Heart left ventricle (tissue), 16 donors: ENCODE results near the gene SLC17A5. TPM values are rescaled to one million over a fixed set of nuclear protein-coding genes. Genes with fewer than 3 reads are reported as not detected.
A peak's percentile ranks its signal among the peaks of the same experiment; 100 is the strongest.

Source experiments
- ATAC-seq, 4 donors: fragments of 200-7000 bp; cut with Tn5 transposase; one replicate each; pipeline ENCODE4 v1.9.1; 2020 to 2022; ENCODE audit warnings: moderate library complexity in 4 of 4, mild to moderate bottlenecking in 3 of 4, moderate number of reproducible peaks in 1 of 4
- DNase-seq, 5 donors: peaks; one replicate each; pipeline ENCODE4 v3.0.0-alpha.2; 2020
- H3K27ac ChIP-seq, 12 donors: fragments of 200-600 bp; sonication (generic) in 4 of 12; one replicate each; pipeline versions ENCODE4 v1.5.0 to v1.8.0; 2016 to 2022; ENCODE audit warnings: mild to moderate bottlenecking in 2 of 12
- H3K27me3 ChIP-seq, 9 donors: fragments of 200-600 bp; sonication (generic) in 2 of 9; one replicate each; pipeline versions ENCODE4 v1.5.1 to v1.8.0; 2016 to 2022; ENCODE audit warnings: mild to moderate bottlenecking in 3 of 9
- H3K36me3 ChIP-seq, 9 donors: fragments of 200-600 bp; sonication (generic) in 2 of 9; one replicate each; pipeline versions ENCODE4 v1.5.0 to v1.8.0; 2018 to 2022; ENCODE audit warnings: mild to moderate bottlenecking in 2 of 9
- H3K4me1 ChIP-seq, 12 donors: fragments of 200-600 bp; sonication (generic) in 4 of 12; one replicate each; pipeline versions ENCODE4 v1.5.0 to v1.8.0; 2016 to 2022; ENCODE audit warnings: mild to moderate bottlenecking in 3 of 12
- H3K4me3 ChIP-seq, 12 donors: fragments of 200-600 bp; sonication (generic) in 4 of 12; one replicate each; pipeline versions ENCODE4 v1.5.0 to v1.8.0; 2017 to 2022; ENCODE audit warnings: mild to moderate bottlenecking in 9 of 12, moderate library complexity in 4 of 12
- H3K9me3 ChIP-seq, 12 donors: fragments of 200-600 bp; sonication (generic) in 4 of 12; one replicate each; pipeline versions ENCODE4 v1.5.0 to v1.8.0; 2016 to 2022; ENCODE audit warnings: mild to moderate bottlenecking in 1 of 12
- POLR2A ChIP-seq, 2 donors: fragments of 450-650 bp; IDR thresholded peaks; one replicate each; pipeline ENCODE4 v1.6.1; 2017; ENCODE audit warnings: antibody characterized with exemption in 2 of 2, mild to moderate bottlenecking in 2 of 2, moderate library complexity in 2 of 2
- WGBS, 4 donors: extraction: QIAGEN DNeasy Blood & Tissue Kit in 2 of 4; methylation state at CpG; one replicate each; pipeline versions ENCODE4 v1.1.5 to v1.1.7; 2013 to 2018; 5-methylcytosine and 5-hydroxymethylcytosine counted together
- intact Hi-C, 10 donors: fragments of 100-400 bp; cut with DNase I; formaldehyde crosslinking; loops; one replicate each; pipeline versions ENCODE4 v1.11.1 to v1.14.2; 2022
- polyA plus RNA-seq, 2 donors: library from polyadenylated mRNA; stranded (reverse); fragments of 200-250 nt; gene quantifications; one replicate each; pipeline ENCODE4 v1.2.3, GENCODE V29; 2013
- total RNA-seq, 9 donors: library from RNA; depleted of rRNA in 2 of 9; stranded (reverse); fragments of >200 nt in 2 of 9; fragmentation: NEBNext Ultra II Directional in 3 of 9; extraction: Animal tissue kit (Norgen Biotek cat#: 25700) in 3 of 9; gene quantifications; one replicate each; pipeline versions ENCODE4 v1.1.0 to v1.2.4, GENCODE V29; 2016 to 2023
- TF ChIP-seq, protein P1 (sequence below), 12 donors: fragments of 200-600 bp; sonication (generic) in 4 of 12; IDR thresholded peaks; one replicate each; pipeline versions ENCODE4 v1.5.0 to v1.8.0; 2018 to 2022; ENCODE audit warnings: antibody characterized with exemption in 12 of 12, mild to moderate bottlenecking in 5 of 12
- donor health status: ischemic (EF 13 %, LVEDD 7.1; RV severe dilation, severe dysfunction).
- donor health status: healthy with polysubstance abuse.
- donor health status: DM: no; HTN: yes; CAD: no.
- donor health status: DM: no; HTN: no; CAD: no.
- donor health status: ischemic (EF 25% LVEDD 6.9; RV normal size, moderate dysfunction).
- donor health status: ischemic (EF 25% LVEDD 5.7; RV mildly dilated, moderate dysfunction).
- donor health status: healthy.
- donor health status: DM: yes; HTN: yes; CAD: no.
- donor health status: ischemic (EF 35%, LVEDD 5.7; RV mildly dilated, moderate dysfunction).
- donor health status: nonischemic (EF 11% LVEDD 7.7; RV severe dilation, severe dysfunction).
- donor health status: DM: yes; HTN: yes; CAD: no.
- donor health status: PGD.
- donor health status: ischemic (EF 29% LVEDD 5.4; RV normal size, mild dysfunction).
- donor health status: nonischemic (EF 23%, LVEDD 6.1; RV moderate dilation, normal function).

SLC17A5 gene
- total and polyA plus RNA-seq, 11 donors = 2.1 to 10.6 (median 7.5) TPM

DNA sequence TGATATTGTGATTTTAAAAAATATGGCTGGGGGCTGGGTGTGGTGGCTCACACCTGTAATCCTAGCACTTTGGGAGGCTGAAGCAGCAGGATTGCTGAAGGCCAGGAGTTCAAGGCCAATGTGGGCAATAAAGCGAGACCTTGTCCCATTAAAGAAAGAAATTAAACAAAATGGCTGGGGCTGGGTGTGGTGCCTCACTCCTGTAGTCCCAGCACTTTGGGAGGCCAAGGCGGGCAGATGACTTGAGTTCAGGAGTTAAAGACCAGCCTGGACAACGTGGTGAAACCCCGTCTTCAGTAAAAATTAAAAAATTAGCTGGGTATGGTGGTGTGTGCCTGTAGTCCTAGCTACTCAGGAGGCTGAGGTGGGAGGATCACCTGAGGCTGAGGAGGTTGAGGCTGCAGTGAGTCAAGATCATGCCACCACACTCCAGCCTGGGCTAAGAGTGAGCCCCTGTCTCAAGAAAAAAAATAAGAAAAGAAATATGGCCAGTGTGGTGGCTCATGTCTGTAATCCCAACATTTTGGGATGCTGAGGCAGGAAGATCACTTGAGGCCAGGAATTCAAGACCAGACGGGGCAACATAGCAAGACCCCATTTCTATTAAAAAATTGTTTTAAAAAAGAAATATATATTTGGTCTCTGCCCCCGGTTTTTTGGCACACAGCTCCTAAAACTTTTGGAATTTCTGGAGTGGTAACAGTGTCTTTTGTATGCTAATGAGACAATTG lies 39.8 kb downstream of the SLC17A5 start:
- no peak overlapping the region for H3K27ac ChIP-seq
- peaks cover 0 to 5% (median 0%) of the 10 kb centered on the region in 12 donors for H3K4me1 ChIP-seq
- WGBS, 4 donors = 79 to 96% (median 88%) methylated on average over 6 of the region's 6 CpGs
- no peaks in the 10 kb centered on the region for H3K27me3 ChIP-seq
- H3K4me3 ChIP-seq = no peak overlapping the region
- ATAC-seq (no peak), DNase-seq (no peak)
- TF ChIP-seq, protein P1, sequence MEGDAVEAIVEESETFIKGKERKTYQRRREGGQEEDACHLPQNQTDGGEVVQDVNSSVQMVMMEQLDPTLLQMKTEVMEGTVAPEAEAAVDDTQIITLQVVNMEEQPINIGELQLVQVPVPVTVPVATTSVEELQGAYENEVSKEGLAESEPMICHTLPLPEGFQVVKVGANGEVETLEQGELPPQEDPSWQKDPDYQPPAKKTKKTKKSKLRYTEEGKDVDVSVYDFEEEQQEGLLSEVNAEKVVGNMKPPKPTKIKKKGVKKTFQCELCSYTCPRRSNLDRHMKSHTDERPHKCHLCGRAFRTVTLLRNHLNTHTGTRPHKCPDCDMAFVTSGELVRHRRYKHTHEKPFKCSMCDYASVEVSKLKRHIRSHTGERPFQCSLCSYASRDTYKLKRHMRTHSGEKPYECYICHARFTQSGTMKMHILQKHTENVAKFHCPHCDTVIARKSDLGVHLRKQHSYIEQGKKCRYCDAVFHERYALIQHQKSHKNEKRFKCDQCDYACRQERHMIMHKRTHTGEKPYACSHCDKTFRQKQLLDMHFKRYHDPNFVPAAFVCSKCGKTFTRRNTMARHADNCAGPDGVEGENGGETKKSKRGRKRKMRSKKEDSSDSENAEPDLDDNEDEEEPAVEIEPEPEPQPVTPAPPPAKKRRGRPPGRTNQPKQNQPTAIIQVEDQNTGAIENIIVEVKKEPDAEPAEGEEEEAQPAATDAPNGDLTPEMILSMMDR (IDR thresholded peaks at IDR 0.05) = no peak
- TF ChIP-seq POLR2A (IDR thresholded peaks at IDR 0.05) = no peak
- H3K9me3 ChIP-seq = no peaks in the 10 kb centered on the region
- peaks cover 0 to 92% (median 76%) of the 10 kb centered on the region in 9 donors for H3K36me3 ChIP-seq
- intact Hi-C loops = loop anchor here in 2 of 10 donors (2.0 to 5.0 kb wide), 2 partner anchors 102 to 105 kb away; no protein-coding TSS in a partner anchor

DNA sequence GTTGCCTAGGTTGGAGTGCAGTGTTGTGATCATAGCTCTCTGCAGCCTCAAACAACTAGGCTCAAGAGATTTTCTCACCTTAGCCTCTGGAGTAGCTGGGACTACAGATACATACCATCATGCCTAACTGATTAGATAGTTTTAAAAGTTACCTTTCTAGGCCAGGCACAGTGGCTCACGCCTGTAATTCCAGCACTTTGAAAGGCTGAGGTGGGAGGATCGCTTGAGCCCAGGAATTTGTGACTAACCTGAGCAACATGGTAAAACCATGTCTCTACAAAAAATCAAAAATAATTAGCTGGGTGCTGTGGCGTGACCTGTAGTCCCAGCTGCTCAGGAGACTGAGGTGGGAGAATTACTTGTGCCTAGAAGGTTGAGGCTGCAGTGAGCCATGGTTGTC lies 41.2 kb downstream of the SLC17A5 start:
- Histone ChIP-seq H3K4me1 (peaks cover 0 to 5% (median 0%) of the 10 kb centered on the region in 12 donors), H3K4me3 (no peak overlapping the region), H3K36me3 (peaks cover 0 to 93% (median 76%) of the 10 kb centered on the region in 9 donors), H3K27me3 (no peaks in the 10 kb centered on the region), H3K27ac (no peak overlapping the region), H3K9me3 (no peaks in the 10 kb centered on the region)
- intact Hi-C loops = loop anchor here in 1 of 10 donors (5.0 kb wide), 1 partner anchor 100 kb away; no protein-coding TSS in a partner anchor
- no peak for DNase-seq
- no peak for ATAC-seq
- WGBS, 4 donors = 81 to 91% (median 88%) methylated on average over 3 of the region's 3 CpGs
- TF ChIP-seq, protein P1 (IDR thresholded peaks at IDR 0.05) = no peak
- no peak for TF ChIP-seq POLR2A (IDR thresholded peaks at IDR 0.05)

DNA sequence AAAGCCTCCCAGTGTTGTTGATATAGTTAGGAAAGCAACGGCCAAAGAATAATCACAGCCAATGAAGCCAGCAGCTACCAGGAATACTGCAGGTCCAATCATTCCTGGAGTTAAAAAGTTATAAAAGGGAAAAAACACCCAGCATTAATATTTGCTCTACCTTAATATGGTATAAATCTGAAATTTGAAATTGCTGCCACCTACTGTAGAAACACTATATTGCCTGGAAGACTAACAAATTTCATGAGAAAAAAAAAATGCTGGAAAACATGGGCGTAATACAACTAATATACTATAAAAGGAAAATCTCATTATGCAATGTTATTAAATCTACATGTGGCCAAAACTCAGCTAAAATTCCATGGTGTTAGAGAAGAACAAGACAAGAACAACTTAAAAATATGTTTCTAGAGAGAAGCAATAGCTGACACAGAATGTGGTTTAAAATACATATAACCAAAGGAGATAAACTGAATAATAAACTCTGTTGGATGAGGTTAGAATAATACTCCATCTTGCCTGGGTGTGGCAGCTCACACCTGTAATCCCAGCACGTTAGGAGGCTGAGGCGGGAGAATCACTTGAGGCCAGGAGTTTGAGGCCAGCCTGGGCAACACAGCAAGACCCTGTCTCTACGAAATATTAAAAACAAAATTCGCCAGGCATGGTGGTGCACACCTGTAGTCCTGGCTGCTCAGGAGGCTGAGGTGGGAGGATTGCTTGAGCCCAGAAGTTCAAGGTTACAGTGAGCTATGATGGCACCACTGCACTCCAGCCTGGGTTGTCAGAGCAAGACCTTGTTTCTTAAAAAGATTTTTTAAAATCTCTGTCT lies 43.1 kb downstream of the SLC17A5 start:
- Histone ChIP-seq H3K36me3 (peaks cover 0 to 96% (median 79%) of the 10 kb centered on the region in 9 donors), H3K9me3 (no peaks in the 10 kb centered on the region), H3K4me1 (peaks cover 0 to 5% (median 0%) of the 10 kb centered on the region in 12 donors), H3K27me3 (no peaks in the 10 kb centered on the region), H3K27ac (no peak overlapping the region), H3K4me3 (no peak overlapping the region)
- TF ChIP-seq, protein P1 (IDR thresholded peaks at IDR 0.05) = peak; percentile 52 to 83 (median 72)
- TF ChIP-seq POLR2A (IDR thresholded peaks at IDR 0.05) = no peak
- 67 to 78% (median 73%) methylated on average over 6 of the region's 6 CpGs for WGBS, 4 donors
- no peak for DNase-seq
- intact Hi-C loops = loop anchor here (1.0 to 5.0 kb wide), 4 partner anchors 94 to 98 kb away; no protein-coding TSS in a partner anchor
- peak in 2 of 4 donors; percentile 53 to 56 for ATAC-seq

DNA sequence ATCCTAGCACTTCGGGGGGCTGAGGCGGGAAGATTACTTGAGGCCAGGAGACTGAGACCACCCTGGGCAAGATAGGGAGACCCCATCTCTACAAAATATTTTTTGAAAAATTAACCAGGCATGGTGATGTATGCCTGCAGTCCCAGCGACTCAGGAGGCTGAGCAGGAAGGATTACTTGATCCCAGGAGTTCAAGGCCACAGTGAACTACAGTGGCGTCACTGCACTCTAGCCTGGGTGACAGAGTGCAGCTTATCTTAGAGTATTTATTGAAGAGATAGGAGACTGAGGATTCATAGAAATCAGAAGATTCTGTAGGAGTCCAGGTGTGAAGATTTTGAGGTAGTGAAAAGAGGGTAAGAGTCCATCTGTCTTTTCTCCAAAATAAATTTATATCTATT lies 45.0 kb downstream of the SLC17A5 start:
- Histone ChIP-seq H3K36me3 (peaks cover 0 to 93% (median 74%) of the 10 kb centered on the region in 9 donors), H3K27me3 (no peaks in the 10 kb centered on the region), H3K4me3 (no peak overlapping the region), H3K4me1 (peaks cover 0 to 5% (median 0%) of the 10 kb centered on the region in 12 donors), H3K9me3 (no peaks in the 10 kb centered on the region), H3K27ac (no peak overlapping the region)
- whole genome bisulfite sequencing, 4 donors = 95 to 98% (median 96%) methylated on average over 4 of the region's 4 CpGs
- no peak for TF ChIP-seq POLR2A (IDR thresholded peaks at IDR 0.05)
- TF ChIP-seq, protein P1 (IDR thresholded peaks at IDR 0.05) = no peak
- no peak for DNase-seq
- intact Hi-C loops = no loop called here
- no peak for ATAC-seq
